ENCODE results near the gene COG5. TPM values are rescaled to one million over a fixed set of nuclear protein-coding genes. Genes with fewer than 3 reads are reported as not detected.

The COG5 gene
- total and polyA plus RNA-seq, 2 of the 4 experiments (the other 2 are of a cell fraction) = 18.5 to 27.4 TPM

GRCh38 chr7:107582875-107583274 lies 19.2 kb upstream of the COG5 start:
- no CpG with 5 or more reads among the region's 2 CpGs for WGBS, 2 experiments (ENCODE audit: extremely low coverage in 2 of 2, insufficient read length in 1 of 2)

More at GRCh38 chr7:107582875-107583274, 19.2 kb upstream of the COG5 start:
- Histone ChIP-seq H2AK9ac (replicated peaks; ENCODE audit: low read depth, low read length, poor library complexity) (no peak overlapping the region), H4K8ac (ENCODE audit: low read depth in 2 of 2, low read length in 2 of 2) (no peak overlapping the region), H3K4me3 (ENCODE audit: insufficient read depth, low read depth, low read length) (no peak overlapping the region), H2BK15ac (ENCODE audit: low read depth, low read length) (no peak overlapping the region), H2BK20ac (ENCODE audit: low read depth, low read length) (no peak overlapping the region), H3K9ac (ENCODE audit: low read depth, low read length) (no peak overlapping the region), H2BK5ac (ENCODE audit: low read depth, low read length, poor library complexity, severe bottlenecking) (no peak overlapping the region), H2BK120ac (ENCODE audit: low read depth, low read length) (no peak overlapping the region), H2AFZ (replicated peaks; ENCODE audit: low read length, poor library complexity) (no peak overlapping the region), H3K27ac (ENCODE audit: insufficient read depth, low read length) (no peak overlapping the region), H3K56ac (ENCODE audit: extremely low read depth, insufficient read depth, low read length) (no peak overlapping the region), H3K4ac (ENCODE audit: low read depth, low read length) (no peak overlapping the region), H3K14ac (replicated peaks; ENCODE audit: low read depth, low read length) (no peak overlapping the region), H3K9me1 (ENCODE audit: insufficient read depth, low read length) (no peaks in the 10 kb centered on the region), H3K18ac (ENCODE audit: low read depth, low read length) (no peak overlapping the region), H3K4me2 (ENCODE audit: low read depth, low read length) (no peak overlapping the region; the same call in 1 of the 2 replicates), H3K4me1 (ENCODE audit: control insufficient read depth, insufficient read depth, low read length) (no peaks in the 10 kb centered on the region), H3K23ac (ENCODE audit: low read depth, low read length) (no peak overlapping the region), H3K9me3 (ENCODE audit: control insufficient read depth, insufficient read depth, low read length) (no peaks in the 10 kb centered on the region), H3K27me3 (ENCODE audit: control insufficient read depth, insufficient read depth, low read length) (no peaks in the 10 kb centered on the region), H2AK5ac (ENCODE audit: low read depth, low read length) (no peak overlapping the region), H3K36me3 (ENCODE audit: control insufficient read depth, insufficient read depth, low read length) (peaks cover 7% of the 10 kb centered on the region; the same call in 1 of the 2 replicates), H4K20me1 (ENCODE audit: insufficient read depth, low read length) (no peaks in the 10 kb centered on the region), H4K91ac (ENCODE audit: insufficient read depth, low read depth, low read length) (no peak overlapping the region), H3K79me1 (ENCODE audit: low read depth in 1 of 2, low read length in 2 of 2) (peaks cover 27 to 48% of the 10 kb centered on the region in 2 experiments), H4K5ac (ENCODE audit: low read depth, low read length) (no peak overlapping the region)
- ChIA-PET CTCF (interaction anchor here (0.5 kb wide), 1 partner anchor 1869 kb away, joined by 3 read pairs; no protein-coding TSS in a partner anchor), POLR2A (ENCODE audit: unreplicated experiment) (no interaction called here)
- no TSS peak for BruUV-seq (replicated peaks)
- DNase-seq (no peak), ATAC-seq (ENCODE audit: low read depth) (no peak)
- intact Hi-C loops (cut with micrococcal nuclease) = loop anchor here (5.0 kb wide), 3 partner anchors 121 to 159 kb away; partner anchors contain the start of gene CBLL1
- TF ChIP-seq, protein P1, sequence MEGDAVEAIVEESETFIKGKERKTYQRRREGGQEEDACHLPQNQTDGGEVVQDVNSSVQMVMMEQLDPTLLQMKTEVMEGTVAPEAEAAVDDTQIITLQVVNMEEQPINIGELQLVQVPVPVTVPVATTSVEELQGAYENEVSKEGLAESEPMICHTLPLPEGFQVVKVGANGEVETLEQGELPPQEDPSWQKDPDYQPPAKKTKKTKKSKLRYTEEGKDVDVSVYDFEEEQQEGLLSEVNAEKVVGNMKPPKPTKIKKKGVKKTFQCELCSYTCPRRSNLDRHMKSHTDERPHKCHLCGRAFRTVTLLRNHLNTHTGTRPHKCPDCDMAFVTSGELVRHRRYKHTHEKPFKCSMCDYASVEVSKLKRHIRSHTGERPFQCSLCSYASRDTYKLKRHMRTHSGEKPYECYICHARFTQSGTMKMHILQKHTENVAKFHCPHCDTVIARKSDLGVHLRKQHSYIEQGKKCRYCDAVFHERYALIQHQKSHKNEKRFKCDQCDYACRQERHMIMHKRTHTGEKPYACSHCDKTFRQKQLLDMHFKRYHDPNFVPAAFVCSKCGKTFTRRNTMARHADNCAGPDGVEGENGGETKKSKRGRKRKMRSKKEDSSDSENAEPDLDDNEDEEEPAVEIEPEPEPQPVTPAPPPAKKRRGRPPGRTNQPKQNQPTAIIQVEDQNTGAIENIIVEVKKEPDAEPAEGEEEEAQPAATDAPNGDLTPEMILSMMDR (conservative IDR thresholded peaks at IDR 0.05; ENCODE audit: low read depth, low read length) = no peak
- TF ChIP-seq RAD21 (IDR thresholded peaks at IDR 0.05; ENCODE audit: low read length) (no peak), BHLHE40 (IDR thresholded peaks at IDR 0.05; ENCODE audit: low read depth, low read length) (no peak), RCOR1 (IDR thresholded peaks at IDR 0.05; ENCODE audit: insufficient replicate concordance, low read length) (no peak), POLR2A (IDR thresholded peaks at IDR 0.05; ENCODE audit: low read depth, low read length) (no peak), RFX5 (IDR thresholded peaks at IDR 0.05; ENCODE audit: low read depth, low read length) (no peak), SMC3 (IDR thresholded peaks at IDR 0.05; ENCODE audit: low read depth, low read length) (no peak), FOS (IDR thresholded peaks at IDR 0.05; ENCODE audit: low read depth, low read length) (no peak), CHD1 (IDR thresholded peaks at IDR 0.05; ENCODE audit: low read depth, low read length) (no peak), MXI1 (IDR thresholded peaks at IDR 0.05; ENCODE audit: borderline replicate concordance, low read depth, low read length) (no peak), MAZ (IDR thresholded peaks at IDR 0.05; ENCODE audit: borderline replicate concordance, low read depth, low read length) (no peak), ELK1 (IDR thresholded peaks at IDR 0.05; ENCODE audit: borderline replicate concordance, low read depth, low read length) (no peak), CEBPB (IDR thresholded peaks at IDR 0.05; ENCODE audit: low read depth, low read length) (no peak), NFE2L2 (IDR thresholded peaks at IDR 0.05; ENCODE audit: low read depth, low read length) (no peak), MAFK (IDR thresholded peaks at IDR 0.05; ENCODE audit: low read depth, low read length) (no peak)
- TF ChIP-seq, protein P2, sequence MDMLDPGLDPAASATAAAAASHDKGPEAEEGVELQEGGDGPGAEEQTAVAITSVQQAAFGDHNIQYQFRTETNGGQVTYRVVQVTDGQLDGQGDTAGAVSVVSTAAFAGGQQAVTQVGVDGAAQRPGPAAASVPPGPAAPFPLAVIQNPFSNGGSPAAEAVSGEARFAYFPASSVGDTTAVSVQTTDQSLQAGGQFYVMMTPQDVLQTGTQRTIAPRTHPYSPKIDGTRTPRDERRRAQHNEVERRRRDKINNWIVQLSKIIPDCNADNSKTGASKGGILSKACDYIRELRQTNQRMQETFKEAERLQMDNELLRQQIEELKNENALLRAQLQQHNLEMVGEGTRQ (IDR thresholded peaks at IDR 0.05; ENCODE audit: low read depth, low read length) = no peak
- in situ Hi-C loops (cut with MboI; ENCODE audit: low sequenced_read_pairs) = no loop called here
- dilution Hi-C loops (cut with HindIII; ENCODE audit: low sequenced_read_pairs, unreplicated experiment) = no loop called here

All from IMR-90 (cell line).